ENCODE results near the gene TBRG4.

DNA sequence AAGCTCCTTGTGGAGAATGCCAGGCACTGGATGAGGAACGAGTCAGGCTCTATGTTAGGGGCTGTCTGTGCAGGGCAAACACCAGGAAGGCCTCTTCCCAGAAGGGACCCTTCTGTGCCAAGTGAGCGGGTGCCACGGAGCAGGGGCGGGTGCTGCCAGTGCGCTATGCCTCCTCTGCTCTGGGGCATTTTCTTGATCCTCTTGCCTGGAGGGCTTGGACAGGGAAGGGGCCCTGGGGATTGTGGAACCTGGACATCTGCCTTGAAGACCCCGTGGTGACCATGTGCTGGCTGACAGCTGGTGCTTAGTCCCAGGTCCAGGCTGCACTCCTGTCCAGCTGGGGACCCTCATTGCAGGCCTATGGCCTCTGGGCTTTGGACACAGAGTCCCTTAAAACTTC, 15.4 kb upstream of the TBRG4 start:
- TF ChIP-seq ZNF274 (IDR thresholded peaks at IDR 0.05; ENCODE audit: low read depth, low read length): no peak
- TF ChIP-seq SUZ12 (IDR thresholded peaks at IDR 0.05; ENCODE audit: extremely low read depth, insufficient read depth, insufficient read length): no peak
